Measurements from ENCODE around the gene OVOL1.
"Not testable (repeated sequence)": the region's sequence is repeated elsewhere in the genome, so short reads cannot be mapped to it uniquely, and the experiment has no call there.

Gene OVOL1

DNA sequence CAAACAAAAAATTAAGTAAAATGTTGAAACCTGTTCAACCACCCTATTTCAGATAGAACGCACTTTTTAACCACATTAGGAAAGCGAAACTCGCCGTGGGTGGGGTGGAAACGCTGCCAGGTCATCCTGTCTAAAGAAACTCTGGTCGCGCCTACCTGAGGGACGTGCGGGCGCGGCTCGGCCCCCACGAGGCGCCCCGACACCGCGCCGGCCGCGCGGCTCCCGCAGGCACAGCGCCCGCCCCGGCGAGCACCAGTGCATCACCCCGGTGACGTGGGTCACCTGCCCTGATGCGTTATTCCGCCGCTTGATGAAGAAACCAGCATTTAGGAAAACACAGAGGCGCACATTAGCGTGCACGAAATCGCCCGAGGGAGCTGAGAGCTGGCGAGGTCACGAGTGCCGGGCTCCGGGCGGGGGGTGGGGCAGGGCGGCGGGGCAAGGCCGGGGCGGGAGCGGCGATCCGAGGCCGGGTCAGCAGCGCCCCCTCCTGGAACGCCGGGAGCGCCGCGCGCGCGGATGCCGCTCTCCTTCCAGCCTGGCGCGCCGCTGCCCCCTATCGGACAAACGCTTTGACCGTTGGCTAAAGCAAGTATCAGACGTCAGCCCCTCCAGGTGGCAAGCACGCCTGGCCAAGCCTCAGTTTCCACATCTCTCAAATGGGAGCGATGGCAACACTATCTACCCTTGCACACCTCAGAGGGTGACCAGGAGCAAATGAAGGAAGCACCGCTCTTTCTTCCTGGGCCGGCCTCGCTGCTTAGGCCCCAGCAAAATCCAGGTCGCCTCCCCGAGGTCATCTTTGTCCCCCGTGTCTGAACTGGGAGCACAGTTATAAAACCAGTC is 31.2 kb downstream of the OVOL1 start:
- DNase-seq: peak; percentile 33

GRCh38 chr11:65821107-65821506 is 34.2 kb downstream of the OVOL1 start:
- DNase-seq: peak; percentile 36

DNA sequence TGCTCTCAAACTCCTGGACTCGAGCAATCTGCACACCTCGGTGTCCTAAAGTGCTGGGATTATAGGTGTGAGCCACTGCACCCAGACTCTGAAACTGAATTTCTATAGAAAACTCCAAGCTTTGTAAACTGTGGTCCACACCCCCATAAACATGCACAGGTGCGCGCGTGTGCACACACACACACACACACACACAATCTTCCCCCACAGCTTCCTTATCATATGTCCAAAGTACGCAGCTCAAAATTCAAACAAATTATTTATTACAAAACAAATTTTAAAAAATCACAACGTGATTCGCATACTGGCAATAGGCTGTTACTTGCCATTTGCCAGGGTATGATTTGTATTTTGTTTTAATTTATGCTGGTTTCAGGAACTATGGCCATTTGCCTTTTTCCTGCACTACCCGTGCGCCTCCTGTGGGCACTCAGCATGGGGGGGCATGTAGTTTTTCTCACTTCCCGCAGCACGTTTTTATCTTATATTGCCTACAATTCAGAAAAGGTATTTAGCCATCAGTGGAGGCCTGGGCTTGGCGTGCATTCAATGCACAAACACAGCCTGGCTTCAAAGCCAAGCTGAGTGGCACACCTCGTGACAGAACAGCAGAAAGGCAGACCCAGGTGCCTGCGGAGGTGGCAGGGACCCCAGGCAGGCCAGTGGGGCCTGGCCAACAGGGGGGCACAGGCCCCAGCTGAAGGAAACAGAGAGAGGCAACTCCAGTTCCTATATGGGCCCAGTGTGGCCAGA is 36.1 kb downstream of the OVOL1 start:
- DNase-seq: peak; percentile 40

DNA sequence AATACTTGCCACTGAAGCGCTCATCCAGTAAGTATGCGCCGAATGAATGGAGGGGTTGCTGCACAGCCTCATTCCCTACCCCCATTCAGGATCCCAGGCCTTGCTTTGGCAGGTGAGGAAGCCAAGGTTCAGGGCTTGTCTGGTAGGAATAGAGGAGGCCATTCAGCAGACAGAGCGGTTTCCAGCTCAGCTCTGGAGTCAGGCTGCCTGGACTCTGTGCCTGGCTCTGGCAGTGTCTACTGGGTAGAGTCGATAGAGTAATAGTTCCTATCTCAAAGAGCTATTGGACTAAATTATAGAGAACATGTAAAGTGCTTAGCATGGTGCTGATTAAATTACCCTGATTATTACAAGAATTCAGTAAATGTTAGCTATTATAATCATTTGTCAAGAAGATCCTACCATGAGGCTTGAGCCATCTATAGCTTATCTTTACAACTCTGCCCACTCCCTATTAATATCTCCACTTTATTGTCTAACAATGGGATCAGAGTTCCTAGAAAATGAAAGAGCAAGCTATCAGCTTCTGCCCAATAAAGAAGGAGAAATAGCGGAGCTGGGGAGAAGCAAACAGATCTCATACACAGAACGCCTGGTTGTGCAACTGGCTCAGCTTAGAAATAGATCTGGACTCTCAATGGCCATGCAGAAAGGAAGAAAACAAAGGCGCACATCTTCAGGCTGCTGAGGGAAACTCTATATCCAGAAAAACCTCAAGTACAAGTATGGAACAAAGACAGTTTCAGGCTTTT is 40.3 kb downstream of the OVOL1 start:
- DNase-seq: no peak

DNA sequence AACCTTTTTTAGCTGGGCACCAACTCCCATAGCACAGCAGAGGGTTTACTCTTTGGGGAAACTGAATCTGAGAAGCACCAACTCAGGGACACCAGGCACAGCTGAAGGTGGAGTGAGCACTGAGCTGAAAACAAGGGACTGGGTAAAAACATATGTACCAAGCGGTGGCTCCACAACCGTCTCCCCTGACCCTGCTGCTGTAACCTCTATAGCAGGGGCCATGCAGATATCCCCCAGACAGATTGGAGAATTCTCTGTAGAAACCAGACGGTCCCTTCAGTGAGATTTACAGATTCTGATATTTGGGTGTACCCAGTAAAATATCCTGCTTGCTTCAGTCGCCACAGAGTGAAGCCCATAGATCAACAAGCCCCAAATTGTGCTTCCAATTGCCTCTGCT is 42.6 kb downstream of the OVOL1 start:
- no peak for DNase-seq

- not testable (repeated sequence) for DNase-seq
Observed at GRCh38 chr11:65832231-65832630, 45.4 kb downstream of the OVOL1 start.

- DNase-seq: peak; percentile 51
Observed at GRCh38 chr11:65833297-65834030, 46.6 kb downstream of the OVOL1 start, which contains the start of gene SNX32. Gene SNX32, plus strand, starts transcription at chr11:65833963. Its CDS starts 103 bp downstream, at chr11:65834066.

GRCh38 chr11:65834202-65834601 is 47.3 kb downstream of the OVOL1 start:
- no peak for DNase-seq

DNA sequence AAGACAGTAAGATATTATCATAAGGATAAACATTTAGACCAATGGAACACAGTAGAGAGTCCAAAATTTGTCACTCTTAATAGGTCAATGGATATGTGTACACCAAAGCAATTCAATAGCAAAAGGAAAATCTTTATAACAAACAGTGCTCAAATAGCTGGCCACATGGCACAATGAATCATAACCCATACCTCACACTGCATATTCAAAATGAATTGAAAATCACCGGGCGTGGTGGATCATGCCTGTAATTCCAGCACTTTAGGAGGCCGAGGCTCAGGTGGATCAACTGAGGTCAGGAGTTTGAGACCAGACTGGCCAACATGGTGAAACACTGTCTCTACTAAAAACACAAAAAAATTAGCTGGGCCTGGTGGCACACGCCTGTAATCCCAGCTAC is 55.3 kb downstream of the OVOL1 start:
- no peak for DNase-seq

DNA sequence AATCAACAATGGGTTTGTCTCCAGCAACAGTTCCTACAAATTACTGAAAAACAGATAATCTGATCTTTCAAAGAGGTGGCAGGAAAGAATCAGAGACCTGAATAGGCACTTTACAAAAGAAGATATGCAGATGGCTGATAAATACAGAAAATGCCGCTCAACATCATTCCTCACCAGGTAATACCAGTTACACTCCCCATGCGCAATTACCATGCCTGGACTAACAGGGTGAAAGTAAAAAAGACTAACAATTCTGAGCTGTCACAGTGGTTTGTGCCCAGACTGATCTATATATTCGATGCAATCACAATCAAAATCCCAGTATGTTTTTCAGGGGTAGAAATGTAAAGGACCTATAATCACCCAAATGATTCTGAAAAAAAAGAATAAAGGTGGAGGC is 56.9 kb downstream of the OVOL1 start:
- DNase-seq: no peak

DNA sequence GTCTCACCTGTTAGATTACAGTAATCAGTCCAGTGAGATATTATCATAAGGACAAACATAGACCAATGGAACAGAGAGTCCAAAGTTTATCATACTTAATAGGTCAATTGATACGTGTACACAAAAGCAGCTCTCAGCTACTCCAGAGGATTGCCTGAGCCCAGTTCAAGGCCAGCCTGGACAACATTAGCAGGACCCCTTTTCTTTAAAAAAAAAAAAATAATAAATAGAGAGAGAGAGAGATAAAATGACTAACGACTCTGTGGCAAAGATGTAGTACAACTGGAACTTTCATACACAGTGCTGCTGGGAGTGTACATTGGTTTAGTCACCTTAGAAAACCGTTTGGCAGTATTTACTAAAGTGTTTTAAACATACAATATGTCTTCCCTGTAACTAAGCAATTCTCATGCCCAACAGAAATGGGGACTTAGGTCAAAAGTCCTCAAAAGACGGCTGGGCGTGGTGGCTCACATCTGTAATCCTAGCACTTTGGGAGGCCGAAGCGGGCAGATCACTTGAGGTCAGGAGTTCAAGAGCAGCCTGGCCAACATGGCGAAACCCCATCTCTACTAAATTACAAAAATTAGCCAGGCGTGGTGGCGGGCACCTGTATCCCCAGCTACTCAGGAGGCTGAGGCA is 57.5 kb downstream of the OVOL1 start:
- no peak for DNase-seq
